Measurements from ENCODE around the gene FTSJ3.
A peak's percentile ranks its signal among the peaks of the same experiment; 100 is the strongest.

The FTSJ3 gene

DNA sequence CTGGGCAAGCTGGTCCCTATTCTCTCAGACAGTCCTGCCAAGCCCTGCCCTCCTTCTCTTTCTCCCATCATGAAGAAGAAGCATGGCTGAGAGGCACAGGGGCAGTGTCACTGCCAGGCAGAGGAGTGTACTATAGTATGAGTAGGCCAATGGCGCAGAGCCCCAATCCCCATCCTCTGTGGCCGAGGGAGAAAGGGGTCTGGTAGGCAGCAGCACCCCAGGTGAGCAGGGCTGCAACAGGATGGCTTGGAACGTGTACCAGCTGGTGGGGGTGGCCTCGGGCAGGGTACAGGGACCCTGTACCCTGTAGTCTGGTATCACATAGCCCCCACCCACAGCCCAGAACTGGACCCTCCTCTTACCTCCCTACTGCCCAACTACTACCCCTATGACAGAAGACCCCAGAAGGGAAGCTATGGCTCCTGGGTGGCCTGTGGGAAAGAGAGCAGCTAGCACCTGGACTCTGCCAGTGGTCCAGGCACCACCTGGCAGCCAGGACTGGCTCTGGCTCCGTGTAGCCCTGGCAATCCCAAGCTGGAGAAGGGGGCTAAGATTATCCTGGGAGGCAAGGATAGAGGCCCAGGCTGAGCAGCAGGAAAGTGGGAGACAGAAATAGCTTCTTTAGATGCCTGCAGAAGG, 10.6 kb upstream of the FTSJ3 start:
- TF ChIP-seq GATA1 (IDR thresholded peaks at IDR 0.05; ENCODE audit: low read depth, low read length) (no peak), POLR2A (IDR thresholded peaks at IDR 0.05; ENCODE audit: low read length) (no peak)
- no peak for DNase-seq

- TF ChIP-seq POLR2A (IDR thresholded peaks at IDR 0.05; ENCODE audit: low read length): no peak
- no peak for DNase-seq
Measured at GRCh38 chr17:63837480-63837879, 10.0 kb upstream of the FTSJ3 start.

GRCh38 chr17:63836811-63837210, 9.3 kb upstream of the FTSJ3 start:
- DNase-seq: no peak
- no peak for TF ChIP-seq GATA1 (IDR thresholded peaks at IDR 0.05; ENCODE audit: low read depth, low read length)
- TF ChIP-seq POLR2A (IDR thresholded peaks at IDR 0.05; ENCODE audit: low read length): no peak

GRCh38 chr17:63835167-63835720, 7.8 kb upstream of the FTSJ3 start:
- no peak for TF ChIP-seq POLR2A (IDR thresholded peaks at IDR 0.05; ENCODE audit: low read length)
- TF ChIP-seq GATA1 (IDR thresholded peaks at IDR 0.05; ENCODE audit: low read depth, low read length): no peak

GRCh38 chr17:63834431-63835166, 7.1 kb upstream of the FTSJ3 start:
- no peak for TF ChIP-seq GATA1 (IDR thresholded peaks at IDR 0.05; ENCODE audit: low read depth, low read length)
- no peak for TF ChIP-seq POLR2A (IDR thresholded peaks at IDR 0.05; ENCODE audit: low read length)
- DNase-seq: peak; percentile 91

More at GRCh38 chr17:63835167-63835720, 7.8 kb upstream of the FTSJ3 start:
- no peak for DNase-seq

GRCh38 chr17:63833741-63834373, 6.4 kb upstream of the FTSJ3 start:
- no peak for DNase-seq
- no peak for TF ChIP-seq GATA1 (IDR thresholded peaks at IDR 0.05; ENCODE audit: low read depth, low read length)

DNA sequence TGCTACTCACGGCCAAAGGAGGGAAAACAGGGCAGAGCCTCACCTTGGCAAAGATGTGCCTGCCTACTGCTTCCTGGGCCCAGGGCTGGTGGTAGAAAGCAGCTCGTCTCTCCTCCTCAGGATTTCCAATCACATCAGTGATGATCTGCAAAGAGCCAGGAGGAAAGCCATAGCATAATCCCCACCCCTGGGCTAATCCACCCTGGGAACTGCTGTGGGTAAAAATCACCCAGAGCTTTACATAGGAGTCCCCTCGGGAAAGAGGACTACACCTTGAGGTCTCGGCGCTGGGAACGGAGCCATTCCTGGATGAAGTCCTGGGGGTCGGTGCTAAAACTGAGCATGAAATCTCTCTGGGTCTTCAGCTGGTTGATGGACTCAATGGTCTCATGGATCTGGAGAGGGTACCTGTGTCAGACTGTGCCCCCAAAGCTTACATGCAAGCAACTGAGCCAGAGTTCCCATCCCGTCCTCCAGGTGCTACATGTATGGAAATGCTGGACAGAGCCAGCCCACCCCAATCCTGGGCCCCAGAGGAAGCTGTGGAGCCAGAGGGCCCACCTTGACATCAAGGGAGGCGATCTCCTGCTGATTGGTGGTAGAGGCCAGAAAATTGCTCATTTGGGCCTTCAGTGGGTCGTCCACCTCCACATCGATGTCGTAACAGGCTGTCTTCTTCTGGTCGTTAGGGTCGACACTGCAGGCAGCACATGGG, 5.7 kb upstream of the FTSJ3 start:
- no peak for DNase-seq
- no peak for TF ChIP-seq POLR2A (IDR thresholded peaks at IDR 0.05; ENCODE audit: low read length)
- no peak for TF ChIP-seq GATA1 (IDR thresholded peaks at IDR 0.05; ENCODE audit: low read depth, low read length)

- TF ChIP-seq GATA1 (IDR thresholded peaks at IDR 0.05; ENCODE audit: low read depth, low read length) (no peak), POLR2A (IDR thresholded peaks at IDR 0.05; ENCODE audit: low read length) (no peak)
- DNase-seq: no peak
Measured at GRCh38 chr17:63832455-63832854, 5.0 kb upstream of the FTSJ3 start.

DNA sequence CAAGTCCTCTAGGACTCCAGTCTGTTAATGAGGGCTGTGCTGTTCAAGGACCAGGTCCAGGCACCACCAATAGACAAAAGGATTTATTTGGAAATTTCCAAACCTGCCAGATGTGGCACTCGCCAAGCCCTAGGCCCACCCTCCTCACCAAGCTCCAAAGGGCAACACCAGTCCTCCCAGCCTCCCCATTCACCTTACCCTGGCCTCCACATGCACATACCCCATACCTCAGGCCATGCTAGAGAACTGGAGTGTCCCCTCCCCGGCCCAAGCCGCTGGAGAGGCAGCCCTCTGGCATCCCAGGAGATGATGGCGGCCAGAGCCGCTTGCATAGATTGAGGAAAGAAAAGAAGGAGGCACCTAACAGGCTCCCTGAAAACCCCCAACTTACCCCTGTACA, 4.6 kb upstream of the FTSJ3 start:
- no peak for DNase-seq
- TF ChIP-seq GATA1 (IDR thresholded peaks at IDR 0.05; ENCODE audit: low read depth, low read length) (no peak), POLR2A (IDR thresholded peaks at IDR 0.05; ENCODE audit: low read length) (no peak)

DNA sequence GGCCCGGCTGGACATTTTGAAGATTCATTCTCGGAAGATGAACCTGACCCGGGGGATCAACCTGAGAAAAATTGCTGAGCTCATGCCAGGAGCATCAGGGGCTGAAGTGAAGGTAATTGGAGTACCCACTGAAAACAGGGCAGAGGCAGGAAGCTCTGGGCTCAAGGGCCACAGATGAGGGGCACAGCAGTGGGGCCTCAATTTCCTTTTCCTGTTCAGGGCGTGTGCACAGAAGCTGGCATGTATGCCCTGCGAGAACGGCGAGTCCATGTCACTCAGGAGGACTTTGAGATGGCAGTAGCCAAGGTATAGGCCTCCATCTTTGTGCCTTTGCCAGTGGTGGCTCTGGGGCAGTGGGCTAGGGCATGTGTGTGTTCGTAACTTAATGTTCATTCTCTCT, 4.0 kb upstream of the FTSJ3 start:
- no peak for TF ChIP-seq GATA1 (IDR thresholded peaks at IDR 0.05; ENCODE audit: low read depth, low read length)
- no peak for TF ChIP-seq POLR2A (IDR thresholded peaks at IDR 0.05; ENCODE audit: low read length)
- no peak for DNase-seq

- DNase-seq: no peak
- TF ChIP-seq POLR2A (IDR thresholded peaks at IDR 0.05; ENCODE audit: low read length) (no peak), GATA1 (IDR thresholded peaks at IDR 0.05; ENCODE audit: low read depth, low read length) (no peak)
Measured at GRCh38 chr17:63830904-63831491, 3.5 kb upstream of the FTSJ3 start.

GRCh38 chr17:63830278-63830677, 2.8 kb upstream of the FTSJ3 start:
- TF ChIP-seq POLR2A (IDR thresholded peaks at IDR 0.05; ENCODE audit: low read length) (no peak), GATA1 (IDR thresholded peaks at IDR 0.05; ENCODE audit: low read depth, low read length) (no peak)
- DNase-seq: no peak

DNA sequence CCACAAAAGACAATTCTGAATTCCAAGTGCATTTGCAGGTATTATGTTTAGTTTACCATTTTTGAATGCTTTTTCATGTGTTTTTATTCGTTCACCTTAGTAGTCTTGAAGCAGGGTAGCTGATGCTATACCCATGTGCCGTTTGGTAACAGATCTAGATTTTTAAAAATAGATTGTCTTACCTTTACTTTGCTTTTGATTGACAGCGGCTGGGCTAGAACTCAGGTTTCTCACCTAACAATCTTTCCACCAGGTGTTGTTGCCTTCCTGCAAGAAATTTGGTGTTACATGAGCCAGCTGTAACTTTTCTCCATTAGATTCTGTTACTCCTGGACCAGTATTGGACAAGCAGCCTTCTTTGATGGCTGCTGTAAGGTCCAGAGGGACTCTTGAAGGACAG, 1.5 kb upstream of the FTSJ3 start:
- no peak for TF ChIP-seq GATA1 (IDR thresholded peaks at IDR 0.05; ENCODE audit: low read depth, low read length)
- no peak for TF ChIP-seq POLR2A (IDR thresholded peaks at IDR 0.05; ENCODE audit: low read length)

More for the DNA sequence above, 1.5 kb upstream of the FTSJ3 start:
- no peak for DNase-seq

All from erythroblast (primary cell).